HCT116 (cell line): ENCODE data around the gene PLEKHM3.

Source experiments
- EGR1 ChIP-seq: IDR thresholded peaks from 2 replicates; pipeline ENCODE4 v1.6.1; 2012; ENCODE audit warnings: low read depth
- EZH2 ChIP-seq: fragments of 200-600 bp; sonication (generic); IDR thresholded peaks from 2 replicates; pipeline ENCODE4 v1.6.1; 2017; ENCODE audit warnings: antibody characterized with exemption, mixed run types
- EZH2phosphoT487 ChIP-seq: fragments of 200-600 bp; IDR thresholded peaks from 2 replicates; pipeline ENCODE4 v1.6.1; 2018; ENCODE audit warnings: antibody characterized with exemption, borderline replicate concordance
- FOSL1 ChIP-seq: IDR thresholded peaks from 2 replicates; pipeline ENCODE4 v1.6.1; 2012; ENCODE audit warnings: low read depth
- POLR2A ChIP-seq: IDR thresholded peaks from 2 replicates; pipeline ENCODE4 v1.7.0; 2011; ENCODE audit warnings: borderline replicate concordance; ENCODE audit not compliant: insufficient read depth, insufficient read length; ENCODE audit errors: extremely low read depth
- TCF7L2 ChIP-seq: IDR thresholded peaks from 2 replicates; pipeline ENCODE4 v1.7.0; 2011; ENCODE audit warnings: borderline replicate concordance, inconsistent platforms; ENCODE audit not compliant: insufficient read depth, insufficient read length; ENCODE audit errors: extremely low read depth
- ZNF274 ChIP-seq: fragments of 200-500 bp; sonication (Bioruptor generic); IDR thresholded peaks from 2 replicates; pipeline ENCODE4 v1.6.1; 2014; ENCODE audit warnings: mild to moderate bottlenecking, low read depth, low read length, inconsistent platforms
- TF ChIP-seq, protein P1 (sequence below), 3 experiments: fragments of 200-600 bp in 1 of 3; sonication (generic) in 1 of 3; IDR thresholded peaks in 2 of 3; conservative IDR thresholded peaks in 1 of 3; 2 replicates each; pipeline ENCODE4 v1.5.1; 2012 to 2017; ENCODE audit warnings: low read depth in 2 of 3, low read length in 2 of 3, antibody characterized with exemption in 1 of 3, borderline replicate concordance in 1 of 3, control low read depth in 1 of 3, mild to moderate bottlenecking in 1 of 3, mixed read lengths in 1 of 3, mixed run types in 1 of 3, moderate library complexity in 1 of 3; ENCODE audit not compliant: insufficient read depth in 1 of 3
- TF ChIP-seq, protein P2 (sequence below): IDR thresholded peaks from 2 replicates; pipeline ENCODE4 v1.6.1; 2012

- TF ChIP-seq FOSL1, result no peak
- TF ChIP-seq, protein P1, sequence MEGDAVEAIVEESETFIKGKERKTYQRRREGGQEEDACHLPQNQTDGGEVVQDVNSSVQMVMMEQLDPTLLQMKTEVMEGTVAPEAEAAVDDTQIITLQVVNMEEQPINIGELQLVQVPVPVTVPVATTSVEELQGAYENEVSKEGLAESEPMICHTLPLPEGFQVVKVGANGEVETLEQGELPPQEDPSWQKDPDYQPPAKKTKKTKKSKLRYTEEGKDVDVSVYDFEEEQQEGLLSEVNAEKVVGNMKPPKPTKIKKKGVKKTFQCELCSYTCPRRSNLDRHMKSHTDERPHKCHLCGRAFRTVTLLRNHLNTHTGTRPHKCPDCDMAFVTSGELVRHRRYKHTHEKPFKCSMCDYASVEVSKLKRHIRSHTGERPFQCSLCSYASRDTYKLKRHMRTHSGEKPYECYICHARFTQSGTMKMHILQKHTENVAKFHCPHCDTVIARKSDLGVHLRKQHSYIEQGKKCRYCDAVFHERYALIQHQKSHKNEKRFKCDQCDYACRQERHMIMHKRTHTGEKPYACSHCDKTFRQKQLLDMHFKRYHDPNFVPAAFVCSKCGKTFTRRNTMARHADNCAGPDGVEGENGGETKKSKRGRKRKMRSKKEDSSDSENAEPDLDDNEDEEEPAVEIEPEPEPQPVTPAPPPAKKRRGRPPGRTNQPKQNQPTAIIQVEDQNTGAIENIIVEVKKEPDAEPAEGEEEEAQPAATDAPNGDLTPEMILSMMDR (IDR thresholded peaks at IDR 0.05 in 2 of 3, conservative IDR thresholded peaks at IDR 0.05 in 1 of 3; ENCODE audit: borderline replicate concordance in 1 of 3, insufficient read depth in 1 of 3, low read depth in 2 of 3, low read length in 2 of 3), result no peak
- no peak for TF ChIP-seq EZH2
- TF ChIP-seq, protein P2, sequence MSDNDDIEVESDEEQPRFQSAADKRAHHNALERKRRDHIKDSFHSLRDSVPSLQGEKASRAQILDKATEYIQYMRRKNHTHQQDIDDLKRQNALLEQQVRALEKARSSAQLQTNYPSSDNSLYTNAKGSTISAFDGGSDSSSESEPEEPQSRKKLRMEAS, result no peak
- no peak for TF ChIP-seq EGR1
- no peak for TF ChIP-seq POLR2A
- no peak for TF ChIP-seq TCF7L2
- TF ChIP-seq EZH2phosphoT487, result no peak
- TF ChIP-seq ZNF274, result no peak
Observed at GRCh38 chr2:207860685-207861084, 164.6 kb downstream of the PLEKHM3 start.
